Stimulated activated CD8-positive, alpha-beta memory T cell treated with anti-CD3 and anti-CD28 coated beads, Interleukin-15, amount 100 ng/mL, for 24 hours (primary cell): ENCODE data around the gene CATSPERZ.
A peak's percentile ranks its signal among the peaks of the same experiment; 100 is the strongest.

ENCODE experiments used
- DNase-seq: peaks from one replicate; pipeline ENCODE4 v3.0.0-alpha.2; 2020; ENCODE audit warnings: low read depth

Gene CATSPERZ, protein sequence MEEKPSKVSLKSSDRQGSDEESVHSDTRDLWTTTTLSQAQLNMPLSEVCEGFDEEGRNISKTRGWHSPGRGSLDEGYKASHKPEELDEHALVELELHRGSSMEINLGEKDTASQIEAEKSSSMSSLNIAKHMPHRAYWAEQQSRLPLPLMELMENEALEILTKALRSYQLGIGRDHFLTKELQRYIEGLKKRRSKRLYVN

DNA sequence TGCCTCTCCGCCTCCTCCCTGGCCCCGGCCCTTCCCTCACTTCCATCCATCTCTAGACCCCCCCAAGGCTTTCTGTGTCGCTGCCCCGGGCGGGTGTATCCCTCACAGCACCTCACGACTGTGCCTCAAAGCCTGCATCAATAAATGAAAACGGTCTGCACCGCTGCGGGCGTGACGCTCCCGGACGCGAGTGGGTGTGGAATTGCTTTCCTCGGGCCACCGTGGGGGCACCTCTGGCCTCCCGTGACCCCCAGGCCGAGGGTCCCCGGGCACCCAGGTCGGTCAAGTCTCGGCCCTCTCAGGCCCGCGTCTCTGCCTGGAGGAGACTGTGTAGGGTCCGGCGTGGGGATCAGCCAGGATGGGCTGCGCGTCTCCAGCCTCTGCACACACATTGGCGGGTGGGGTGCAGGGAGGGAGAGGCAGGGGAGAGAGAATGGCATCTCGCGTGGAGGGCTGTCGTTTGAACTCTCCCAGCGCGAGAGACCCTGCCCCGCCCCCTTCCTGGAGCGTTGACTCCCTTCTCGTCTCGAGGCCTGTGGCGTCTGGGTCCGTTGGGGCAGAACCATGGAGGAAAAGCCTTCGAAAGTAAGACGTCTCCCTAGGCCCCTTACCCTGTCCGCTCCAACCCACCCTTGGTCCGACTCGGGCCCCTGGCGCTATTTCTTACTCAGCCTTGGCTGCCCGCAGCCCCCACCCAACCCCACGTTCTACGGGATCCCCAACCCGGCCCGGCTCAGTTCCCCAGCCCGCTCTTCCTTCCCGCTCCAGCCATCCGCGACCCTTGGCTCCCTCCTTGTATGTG, at the start of gene CATSPERZ:
TSS of gene CATSPERZ (plus strand) at position 512 of the 802 bp plus-strand sequence. CDS start at position 565, 53 bp downstream.
- no peak for DNase-seq

DNA sequence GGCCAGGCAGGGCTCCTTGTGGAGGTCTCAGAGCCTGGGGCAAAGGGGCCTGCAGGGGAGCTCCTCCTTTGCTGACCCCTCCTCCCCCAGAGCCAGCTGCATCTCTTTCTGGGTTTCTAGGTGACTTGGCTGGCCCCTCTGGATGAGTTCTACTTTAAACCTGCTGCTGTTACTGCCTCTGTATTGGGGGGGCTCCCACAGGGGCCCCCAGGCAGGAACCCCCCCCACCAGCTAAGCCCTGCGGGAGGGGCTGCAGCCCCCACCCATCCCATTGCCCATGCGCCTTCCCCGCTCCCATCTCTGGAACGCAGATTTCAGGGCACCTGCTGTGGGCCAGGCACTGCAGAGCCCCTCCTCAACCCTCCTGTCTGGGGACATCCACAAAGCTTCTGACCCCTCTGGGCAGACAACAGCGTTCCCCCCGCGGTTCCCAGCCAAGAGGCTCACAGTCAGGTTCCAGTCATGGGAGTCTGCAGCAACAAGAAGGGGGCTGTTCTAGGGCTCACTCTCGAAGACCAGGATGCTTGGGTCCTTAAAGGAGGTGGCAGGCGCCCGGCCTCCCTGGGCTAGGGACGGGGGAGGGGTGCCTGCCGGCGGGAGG, 49.6 kb upstream of the CATSPERZ start:
- DNase-seq: no peak

DNA sequence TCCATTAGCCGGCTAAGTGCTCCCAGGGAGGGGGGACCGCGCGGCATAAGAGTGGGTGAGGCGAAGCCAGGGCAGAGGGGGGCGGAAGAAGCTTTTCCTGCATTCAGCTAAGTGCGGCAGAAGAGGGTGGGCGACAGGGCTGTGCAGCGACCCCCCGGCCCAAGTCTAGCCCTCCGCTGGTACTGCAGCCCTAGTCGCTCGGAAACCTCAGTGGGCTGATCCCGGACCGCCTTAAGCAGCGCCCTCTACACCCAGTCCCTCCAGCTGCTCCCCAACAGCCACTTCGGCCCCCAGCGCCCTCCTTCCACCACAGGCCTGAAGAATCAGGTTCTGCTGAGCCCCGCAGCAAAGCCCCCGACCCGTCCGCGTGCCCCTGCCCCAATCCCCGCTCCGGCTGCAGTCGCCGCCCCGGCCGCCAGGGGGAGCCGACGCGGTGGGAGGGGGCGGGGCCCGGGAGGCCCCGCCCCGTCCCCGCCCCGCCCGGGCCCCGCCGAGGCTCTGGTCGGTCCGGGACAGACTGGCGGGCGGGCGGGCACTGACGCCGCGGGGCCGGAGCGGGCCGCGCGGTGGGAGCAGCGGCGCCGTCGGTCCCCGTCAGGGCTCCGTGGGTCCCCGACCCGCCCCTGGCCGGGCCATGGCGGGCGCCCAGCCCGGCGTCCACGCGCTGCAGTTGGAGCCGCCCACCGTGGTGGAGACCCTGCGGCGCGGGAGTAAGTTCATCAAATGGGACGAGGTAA, 49.0 kb upstream of the CATSPERZ start, which contains the start of gene PLCB3:
TSS of gene PLCB3 (plus strand) at position 515 of the 737 bp plus-strand sequence. CDS start at position 635, 120 bp downstream.
- DNase-seq: peak; percentile 65

DNA sequence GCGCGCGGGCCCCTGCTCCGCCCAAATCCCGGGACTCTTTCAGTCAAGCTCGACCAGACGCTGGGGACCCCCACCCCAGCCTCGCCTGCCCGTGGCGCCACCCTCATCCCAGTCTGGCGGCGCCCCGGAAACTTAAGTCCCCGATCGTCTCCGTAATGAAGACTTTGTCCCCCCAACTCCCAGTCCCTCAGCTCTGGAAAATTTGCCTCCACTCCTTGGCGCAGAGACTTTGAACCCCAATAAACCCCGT, 48.5 kb upstream of the CATSPERZ start:
- DNase-seq: no peak

DNA sequence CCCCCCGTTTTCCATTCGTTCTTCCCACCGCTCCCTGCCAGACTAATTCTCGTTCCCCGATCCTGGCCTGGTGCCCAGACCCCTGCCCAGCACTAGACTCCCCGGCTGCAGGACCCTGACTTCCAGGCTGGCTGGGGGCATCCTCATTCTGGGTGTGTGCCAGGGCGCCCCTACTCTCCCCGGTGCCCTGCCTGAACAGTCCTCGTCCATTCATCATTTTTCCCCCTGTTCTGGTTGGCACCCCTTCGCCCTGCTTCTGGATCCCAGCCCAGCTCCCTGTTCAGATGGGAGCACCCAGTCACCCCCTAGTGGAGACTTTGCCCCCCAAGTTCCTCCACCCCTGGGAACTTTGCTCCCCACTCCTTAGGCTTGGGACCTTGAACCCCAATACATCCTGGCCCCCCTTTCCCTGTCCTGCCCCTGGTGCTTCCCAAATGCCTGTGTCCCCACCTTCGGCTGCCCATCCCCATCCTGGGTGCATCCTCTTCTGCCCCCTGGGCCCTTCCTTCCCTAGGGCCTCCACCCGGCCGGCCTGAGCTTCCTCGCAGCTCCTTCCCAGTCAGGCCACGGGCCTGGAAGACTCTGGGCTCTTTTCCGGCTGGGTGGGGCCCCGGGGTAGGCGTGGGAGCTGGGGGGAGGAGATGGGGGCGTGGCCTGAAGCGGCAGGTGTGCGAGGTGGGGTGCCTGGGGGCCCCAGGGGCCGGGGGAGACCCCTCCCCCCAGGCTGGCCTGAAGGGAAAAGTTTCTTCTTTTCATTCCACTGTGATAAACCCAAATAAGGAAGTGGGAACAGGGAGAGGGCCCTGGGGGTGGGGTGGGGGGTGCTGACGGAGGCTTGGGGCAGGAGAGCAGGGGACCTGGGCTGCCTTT, 47.9 kb upstream of the CATSPERZ start:
- no peak for DNase-seq

DNA sequence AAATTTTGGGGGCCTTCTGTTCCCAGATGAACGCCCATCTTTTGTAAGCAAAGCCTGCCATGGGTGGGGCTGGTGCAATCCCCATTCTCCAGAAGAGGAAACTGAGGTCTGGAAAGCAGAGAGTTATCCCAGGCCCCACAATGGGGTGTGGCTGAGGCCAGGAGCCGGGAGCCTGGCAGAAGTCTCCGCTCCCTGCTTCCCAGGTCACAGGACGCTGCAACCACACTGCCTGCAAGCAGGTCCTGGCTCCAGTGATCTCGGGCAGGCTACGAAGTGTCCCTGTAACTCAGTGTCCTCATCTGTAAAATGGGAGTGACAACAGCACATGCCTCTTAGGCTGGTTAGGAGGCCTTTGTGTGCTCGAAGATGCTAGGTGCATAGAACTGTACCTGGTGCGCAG, 47.1 kb upstream of the CATSPERZ start:
- no peak for DNase-seq

DNA sequence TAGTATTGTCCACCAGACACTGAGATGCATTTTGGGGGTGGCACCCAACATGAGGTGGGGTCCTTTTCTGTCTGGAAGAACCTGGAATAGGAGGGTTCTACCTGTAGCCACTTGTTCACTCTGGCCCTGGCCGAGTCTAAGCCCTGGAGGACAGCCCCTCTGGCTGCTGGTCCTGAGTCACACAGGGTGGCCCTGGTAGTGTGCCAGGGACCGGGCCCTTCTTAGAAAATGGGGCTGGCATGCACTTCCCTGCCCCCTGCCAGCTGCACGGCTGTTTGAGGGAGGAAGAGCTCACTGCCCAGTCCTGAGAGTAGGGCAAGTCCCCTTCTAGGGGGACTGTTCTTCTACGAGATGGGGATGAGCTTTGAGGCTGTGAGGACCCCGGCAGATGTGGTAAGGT, 46.7 kb upstream of the CATSPERZ start:
- no peak for DNase-seq

DNA sequence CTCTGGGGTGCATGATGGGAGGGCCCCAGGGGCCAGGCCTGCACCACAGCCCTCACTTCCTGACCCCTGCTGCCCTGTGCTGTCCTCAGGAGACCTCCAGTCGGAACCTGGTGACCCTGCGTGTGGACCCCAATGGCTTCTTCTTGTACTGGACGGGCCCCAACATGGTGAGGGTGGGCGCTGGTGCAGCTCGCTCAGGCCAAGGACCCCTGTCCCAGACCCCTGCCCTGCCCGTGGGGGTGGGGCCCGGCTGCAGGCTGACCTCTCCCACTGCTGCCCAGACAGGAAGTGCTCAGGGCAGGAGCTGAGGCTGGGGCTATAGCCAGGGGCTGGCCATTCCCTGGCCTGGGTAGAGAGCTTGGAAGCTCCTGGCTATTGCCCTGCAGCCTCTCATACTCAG, 45.8 kb upstream of the CATSPERZ start:
- no peak for DNase-seq

DNA sequence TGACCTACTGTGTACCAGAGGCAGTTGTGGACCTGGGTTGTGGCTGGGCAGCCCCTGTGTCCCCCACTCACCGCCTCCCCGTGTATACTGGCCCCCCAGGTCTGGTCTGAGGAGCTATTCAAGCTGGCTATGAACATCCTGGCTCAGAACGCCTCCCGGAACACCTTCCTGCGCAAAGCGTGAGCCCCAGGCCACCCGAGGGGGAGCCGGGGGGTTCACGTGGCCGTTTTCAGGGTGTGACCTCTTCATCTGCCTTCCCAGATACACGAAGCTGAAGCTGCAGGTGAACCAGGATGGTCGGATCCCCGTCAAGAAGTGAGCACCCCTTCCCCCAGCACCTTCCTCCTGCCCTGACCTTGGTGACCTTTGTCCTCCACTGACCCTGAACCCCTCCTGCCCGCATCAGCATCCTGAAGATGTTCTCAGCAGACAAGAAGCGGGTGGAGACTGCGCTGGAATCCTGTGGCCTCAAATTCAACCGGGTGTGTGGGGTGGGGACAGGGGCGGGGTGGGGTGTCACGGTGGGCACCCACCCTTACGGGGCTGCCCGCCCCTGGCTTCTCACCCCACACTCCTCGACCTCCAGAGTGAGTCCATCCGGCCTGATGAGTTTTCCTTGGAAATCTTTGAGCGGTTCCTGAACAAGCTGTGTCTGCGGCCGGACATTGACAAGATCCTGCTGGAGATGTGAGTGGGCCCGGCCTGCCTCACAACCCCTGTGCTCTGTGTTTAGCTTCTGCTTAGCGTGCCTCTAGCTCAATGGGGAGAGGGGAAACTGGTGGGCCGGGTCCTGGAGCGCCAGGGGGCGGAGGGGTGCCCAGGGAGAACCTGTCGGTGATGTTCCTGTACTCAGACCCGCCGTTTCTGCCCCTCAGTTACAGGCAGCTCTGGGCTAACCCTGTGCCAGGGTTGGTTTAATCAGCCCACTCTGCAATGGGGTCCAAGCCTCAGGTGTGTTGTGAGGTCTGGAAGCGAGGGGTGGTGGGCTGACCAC, 44.7 kb upstream of the CATSPERZ start:
- no peak for DNase-seq

DNA sequence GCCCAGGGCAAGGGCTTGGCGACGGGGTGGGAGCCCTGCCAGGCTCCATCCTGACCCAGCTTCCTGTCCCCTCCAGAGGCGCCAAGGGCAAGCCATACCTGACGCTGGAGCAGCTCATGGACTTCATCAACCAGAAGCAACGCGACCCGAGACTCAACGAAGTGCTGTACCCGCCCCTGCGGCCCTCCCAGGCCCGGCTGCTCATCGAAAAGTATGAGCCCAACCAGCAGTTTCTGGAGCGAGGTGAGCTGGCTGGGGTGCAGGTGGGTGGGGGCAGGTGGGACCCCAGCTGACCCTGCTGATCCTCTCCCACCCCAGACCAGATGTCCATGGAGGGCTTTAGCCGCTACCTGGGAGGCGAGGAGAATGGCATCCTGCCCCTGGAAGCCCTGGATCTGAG, 43.9 kb upstream of the CATSPERZ start:
- DNase-seq: no peak

DNA sequence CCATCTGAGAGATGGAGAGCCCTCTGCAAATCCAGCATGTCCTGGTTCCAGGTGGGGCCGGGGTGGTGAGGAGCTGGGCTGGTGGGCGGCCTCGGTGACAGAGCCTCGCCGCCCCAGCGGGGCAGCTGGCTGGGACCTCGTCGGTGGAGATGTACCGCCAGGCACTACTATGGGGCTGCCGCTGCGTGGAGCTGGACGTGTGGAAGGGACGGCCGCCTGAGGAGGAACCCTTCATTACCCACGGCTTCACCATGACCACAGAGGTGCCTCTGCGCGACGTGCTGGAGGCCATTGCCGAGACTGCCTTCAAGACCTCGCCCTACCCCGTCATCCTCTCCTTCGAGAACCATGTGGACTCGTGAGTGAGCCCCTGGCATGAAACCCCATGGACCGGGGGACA, 41.8 kb upstream of the CATSPERZ start:
- no peak for DNase-seq

DNA sequence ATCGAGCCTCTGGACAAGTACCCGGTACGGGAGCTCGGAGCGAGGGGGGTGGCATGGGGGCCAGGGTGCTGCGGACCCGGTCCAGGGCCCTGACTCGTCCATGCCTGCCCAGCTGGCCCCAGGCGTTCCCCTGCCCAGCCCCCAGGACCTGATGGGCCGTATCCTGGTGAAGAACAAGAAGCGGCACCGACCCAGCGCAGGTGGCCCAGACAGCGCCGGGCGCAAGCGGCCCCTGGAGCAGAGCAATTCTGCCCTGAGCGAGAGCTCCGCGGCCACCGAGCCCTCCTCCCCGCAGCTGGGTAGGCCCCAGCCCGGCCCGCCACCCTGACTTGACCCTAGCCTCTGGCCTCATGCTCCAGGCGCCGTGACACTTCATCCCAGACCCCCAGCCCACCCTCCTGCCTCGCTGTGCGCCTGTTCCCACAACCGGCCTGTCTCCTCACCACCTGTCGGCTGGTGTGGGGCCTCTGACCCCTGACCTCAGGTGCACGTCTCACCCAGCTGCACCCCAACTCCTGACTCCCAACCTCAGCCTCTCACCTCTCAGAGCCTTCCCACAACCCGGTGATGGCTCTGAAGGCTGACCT, 41.1 kb upstream of the CATSPERZ start:
- DNase-seq: no peak

DNA sequence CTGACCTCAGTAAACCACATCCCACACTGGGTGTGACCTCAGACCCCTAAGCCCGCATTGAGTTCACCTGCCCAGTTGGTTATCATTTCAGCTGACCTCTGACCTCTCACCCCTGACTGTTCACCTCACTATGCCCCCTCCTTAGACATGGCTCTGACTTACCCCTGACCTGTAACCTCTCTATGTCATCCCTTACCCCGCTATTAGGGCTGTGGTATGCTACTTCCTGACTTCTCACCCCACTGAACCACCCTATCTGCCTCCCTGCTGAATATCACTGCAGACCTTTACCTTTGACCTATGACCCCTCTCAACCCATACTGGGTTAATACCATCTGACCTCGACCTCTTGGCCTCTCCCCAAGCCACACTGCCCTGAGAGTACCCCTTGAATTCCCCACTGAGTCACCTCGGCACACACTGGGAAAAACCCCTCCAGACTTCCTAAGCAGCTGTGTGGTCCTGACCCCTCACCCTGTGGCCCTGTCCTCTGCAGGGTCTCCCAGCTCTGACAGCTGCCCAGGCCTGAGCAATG, 40.6 kb upstream of the CATSPERZ start:
- DNase-seq: no peak

DNA sequence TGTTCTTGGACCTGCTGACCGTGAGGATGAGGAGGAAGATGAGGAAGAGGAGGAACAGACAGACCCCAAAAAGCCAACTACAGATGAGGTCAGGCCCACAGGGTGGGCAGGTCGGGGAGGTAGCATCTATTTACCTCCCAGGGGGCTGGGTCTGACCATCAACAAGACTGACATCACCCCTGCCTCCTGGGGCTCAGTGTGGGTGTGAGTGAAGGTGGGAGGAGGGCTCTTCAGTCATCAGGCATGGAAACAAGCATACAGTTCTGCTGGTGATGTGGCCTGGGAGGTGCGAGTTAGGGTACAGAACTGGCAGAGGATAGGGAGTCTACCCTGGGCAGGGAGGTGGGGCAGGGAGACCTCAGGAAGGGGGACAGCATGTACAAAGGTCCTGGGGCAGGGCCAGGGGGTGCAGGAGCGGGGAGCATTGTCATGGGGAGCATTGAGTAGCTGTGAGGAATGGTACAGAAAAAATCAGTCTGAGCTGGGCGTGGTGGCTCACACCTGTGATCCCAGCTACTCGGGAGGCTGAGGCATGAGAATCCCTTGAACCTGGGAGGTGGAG, 39.9 kb upstream of the CATSPERZ start:
- DNase-seq: no peak

DNA sequence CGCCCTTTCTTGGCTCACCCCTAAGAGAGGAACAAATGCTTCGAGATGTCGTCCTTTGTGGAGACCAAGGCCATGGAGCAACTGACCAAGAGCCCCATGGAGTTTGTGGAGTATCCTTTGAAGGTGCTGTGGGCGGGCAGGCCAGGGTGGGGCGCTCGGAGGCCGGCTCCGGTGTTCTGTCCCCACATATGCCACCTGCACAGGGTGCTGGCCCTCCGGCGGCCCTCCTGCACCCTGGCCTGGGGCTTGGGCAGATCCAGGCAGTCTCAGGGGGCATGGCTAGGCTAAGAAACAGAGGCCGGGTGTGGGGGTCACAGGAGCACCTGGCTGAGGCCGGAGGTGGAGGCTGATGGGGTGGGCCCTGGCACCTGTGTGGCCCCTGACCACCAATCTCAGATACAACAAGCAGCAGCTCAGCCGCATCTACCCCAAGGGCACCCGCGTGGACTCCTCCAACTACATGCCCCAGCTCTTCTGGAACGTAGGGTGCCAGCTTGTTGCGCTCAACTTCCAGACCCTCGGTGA, 38.5 kb upstream of the CATSPERZ start:
- DNase-seq: no peak

DNA sequence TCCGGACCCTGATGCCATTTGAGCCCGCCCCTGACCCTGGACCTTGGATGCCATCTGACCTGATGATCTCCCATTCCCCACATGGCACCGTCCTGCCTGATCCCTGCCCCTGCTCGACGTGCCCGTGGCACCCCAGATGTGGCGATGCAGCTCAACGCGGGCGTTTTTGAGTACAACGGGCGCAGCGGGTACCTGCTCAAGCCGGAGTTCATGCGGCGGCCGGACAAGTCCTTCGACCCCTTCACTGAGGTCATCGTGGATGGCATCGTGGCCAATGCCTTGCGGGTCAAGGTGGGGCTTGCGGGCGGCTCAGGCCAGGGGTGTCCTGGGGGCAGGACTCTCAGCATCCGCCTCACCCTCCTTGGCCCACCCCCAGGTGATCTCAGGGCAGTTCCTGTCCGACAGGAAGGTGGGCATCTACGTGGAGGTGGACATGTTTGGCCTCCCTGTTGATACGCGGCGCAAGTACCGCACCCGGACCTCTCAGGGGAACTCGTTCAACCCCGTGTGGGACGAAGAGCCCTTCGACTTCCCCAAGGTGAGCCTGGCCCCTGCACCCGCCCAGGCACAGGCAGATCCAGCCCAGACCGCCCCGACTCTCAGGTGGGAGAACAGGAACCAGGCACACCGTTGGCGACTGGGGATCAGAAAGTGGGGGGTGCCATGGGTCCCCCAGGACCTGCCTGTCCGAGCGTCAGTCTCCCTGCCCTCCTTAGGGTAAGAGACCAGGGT, 37.7 kb upstream of the CATSPERZ start:
- DNase-seq: no peak

DNA sequence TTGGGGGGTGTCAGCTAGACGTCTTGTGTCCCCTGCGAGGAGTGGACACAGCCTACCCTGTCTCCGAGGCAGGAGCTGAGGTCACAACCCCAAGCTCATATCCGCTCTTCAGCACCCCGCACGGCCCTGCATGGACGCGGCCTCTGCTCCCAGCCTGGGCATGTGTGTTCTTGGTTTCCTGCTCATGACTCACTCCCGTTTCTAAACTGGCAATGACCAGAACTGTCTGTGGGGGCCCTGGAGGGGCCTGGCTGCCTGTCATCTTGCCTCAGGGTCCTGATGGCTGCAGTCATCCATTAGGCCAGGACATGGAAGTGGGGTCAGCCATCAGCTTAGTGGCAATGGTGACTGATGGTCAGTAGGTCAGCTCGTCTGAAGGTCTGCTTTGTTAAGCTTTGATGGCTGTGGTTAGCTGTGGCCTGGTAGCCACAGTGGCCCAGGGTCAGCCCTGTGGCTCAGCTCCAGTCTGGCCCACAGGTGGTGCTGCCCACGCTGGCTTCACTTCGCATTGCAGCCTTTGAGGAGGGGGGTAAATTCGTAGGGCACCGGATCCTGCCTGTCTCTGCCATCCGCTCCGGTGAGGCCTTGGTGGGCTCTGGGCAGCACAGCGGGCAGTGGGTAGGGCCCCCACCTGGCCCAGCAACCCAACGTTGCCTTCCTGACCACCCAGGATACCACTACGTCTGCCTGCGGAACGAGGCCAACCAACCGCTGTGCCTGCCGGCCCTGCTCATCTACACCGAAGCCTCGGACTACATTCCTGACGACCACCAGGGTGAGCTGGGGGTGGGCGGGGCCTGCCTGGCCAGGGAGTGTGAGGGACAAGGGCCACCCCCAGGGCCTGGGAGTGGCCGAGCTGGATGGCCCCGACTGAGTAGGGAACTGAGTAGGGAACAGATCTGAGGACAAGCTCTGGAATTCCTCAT, 36.9 kb upstream of the CATSPERZ start:
- DNase-seq: no peak

DNA sequence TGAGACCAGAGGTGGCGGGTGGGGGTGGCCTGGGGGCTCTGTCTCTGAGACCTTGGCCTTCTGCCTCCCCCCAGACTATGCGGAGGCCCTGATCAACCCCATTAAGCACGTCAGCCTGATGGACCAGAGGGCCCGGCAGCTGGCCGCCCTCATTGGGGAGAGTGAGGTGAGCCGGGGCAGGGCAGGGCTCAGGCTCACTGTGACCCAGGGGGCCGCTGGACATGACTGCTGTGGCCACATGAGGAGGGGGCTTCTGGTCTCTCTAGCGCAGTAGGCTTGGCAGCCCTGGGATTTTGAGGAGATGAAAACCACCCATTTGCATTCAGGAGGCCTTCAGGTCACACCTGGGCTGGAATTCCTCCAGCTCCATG, 36.2 kb upstream of the CATSPERZ start:
- DNase-seq: no peak
